Ishikawa (cell line): ENCODE measurements around the gene TXNDC15.

Experiments used
- CEBPB ChIP-seq: IDR thresholded peaks from 2 replicates; pipeline ENCODE4 v1.6.1; 2012
- CREB1 ChIP-seq: IDR thresholded peaks from 2 replicates; pipeline ENCODE4 v1.6.1; 2012; ENCODE audit warnings: low read depth
- EGR1 ChIP-seq: IDR thresholded peaks from 2 replicates; pipeline ENCODE4 v1.6.1; 2012
- EP300 ChIP-seq: IDR thresholded peaks from 2 replicates; pipeline ENCODE4 v1.6.1; 2012; ENCODE audit warnings: borderline replicate concordance
- FOXM1 ChIP-seq: IDR thresholded peaks from 2 replicates; pipeline ENCODE4 v1.6.1; 2012; ENCODE audit warnings: low read depth, borderline replicate concordance
- MAX ChIP-seq: IDR thresholded peaks from 2 replicates; pipeline ENCODE4 v1.6.1; 2012
- NFIC ChIP-seq: IDR thresholded peaks from 2 replicates; pipeline ENCODE4 v1.6.1; 2012
- RAD21 ChIP-seq: IDR thresholded peaks from 2 replicates; pipeline ENCODE4 v1.6.1; 2012; ENCODE audit warnings: low read depth
- REST ChIP-seq: IDR thresholded peaks from 2 replicates; pipeline ENCODE4 v1.6.1; 2012; ENCODE audit warnings: low read depth, mild to moderate bottlenecking
- TAF1 ChIP-seq: IDR thresholded peaks from 2 replicates; pipeline ENCODE4 v1.6.1; 2012; ENCODE audit warnings: low read depth, mild to moderate bottlenecking
- TCF12 ChIP-seq: IDR thresholded peaks from 2 replicates; pipeline ENCODE4 v1.6.1; 2012; ENCODE audit warnings: low read depth
- TEAD4 ChIP-seq: IDR thresholded peaks from 2 replicates; pipeline ENCODE4 v1.6.1; 2012
- USF1 ChIP-seq: IDR thresholded peaks from 2 replicates; pipeline ENCODE4 v1.6.1; 2012
- YY1 ChIP-seq: IDR thresholded peaks from 2 replicates; pipeline ENCODE4 v1.6.1; 2012; ENCODE audit warnings: low read depth
- ZBTB7A ChIP-seq: IDR thresholded peaks from 2 replicates; pipeline ENCODE4 v1.6.1; 2012; ENCODE audit warnings: low read depth

The TXNDC15 gene

GRCh38 chr5:134873987-134874830 lies at the start of gene TXNDC15:
Gene TXNDC15, plus strand, starts transcription at chr5:134874371. Its CDS starts 57 bp downstream, at chr5:134874428.
- TF ChIP-seq TEAD4 (peak; percentile 56), USF1 (no peak), CREB1 (no peak), FOXM1 (no peak), EP300 (no peak), RAD21 (no peak), CEBPB (no peak), MAX (peak; percentile 89), REST (no peak), TCF12 (peak; percentile 72; the same call in 1 of the 2 replicates), TAF1 (peak; percentile 100), NFIC (peak; percentile 36), ZBTB7A (peak; percentile 79), YY1 (peak; percentile 100), EGR1 (peak; percentile 95)

GRCh38 chr5:134824681-134825080 lies 49.5 kb upstream of the TXNDC15 start:
- TF ChIP-seq MAX = no peak
- TF ChIP-seq TEAD4 = no peak
- no peak for TF ChIP-seq TAF1
- no peak for TF ChIP-seq CEBPB
- TF ChIP-seq EP300 = no peak
- no peak for TF ChIP-seq TCF12
- no peak for TF ChIP-seq FOXM1
- no peak for TF ChIP-seq CREB1
- TF ChIP-seq YY1 = no peak
- TF ChIP-seq RAD21 = no peak
- no peak for TF ChIP-seq REST
- TF ChIP-seq NFIC = no peak
- TF ChIP-seq EGR1 = no peak
- TF ChIP-seq ZBTB7A = no peak
- TF ChIP-seq USF1 = no peak

GRCh38 chr5:134825212-134825611 lies 49.0 kb upstream of the TXNDC15 start:
- TF ChIP-seq NFIC (no peak), TAF1 (no peak), MAX (no peak), CEBPB (no peak), EP300 (no peak), CREB1 (no peak), REST (no peak), RAD21 (no peak), ZBTB7A (no peak), YY1 (no peak), USF1 (no peak), TCF12 (no peak), EGR1 (no peak), TEAD4 (no peak), FOXM1 (no peak)
